HG03565 (cell line): ENCODE results near the gene UNC5C.
"Not testable (repeated sequence)": the region's sequence is repeated elsewhere in the genome, so short reads cannot be mapped to it uniquely, and the experiment has no call there.

Source experiments
- ATAC-seq: cut with Tn5 transposase; IDR thresholded peaks from one replicate; pipeline ENCODE4 v1.9.1; 2021; ENCODE audit warnings: mild to moderate bottlenecking, moderate library complexity; ENCODE audit not compliant: unreplicated experiment

Gene UNC5C

GRCh38 chr4:95151255-95151654 lies 397.5 kb downstream of the UNC5C start:
- ATAC-seq = no peak

DNA sequence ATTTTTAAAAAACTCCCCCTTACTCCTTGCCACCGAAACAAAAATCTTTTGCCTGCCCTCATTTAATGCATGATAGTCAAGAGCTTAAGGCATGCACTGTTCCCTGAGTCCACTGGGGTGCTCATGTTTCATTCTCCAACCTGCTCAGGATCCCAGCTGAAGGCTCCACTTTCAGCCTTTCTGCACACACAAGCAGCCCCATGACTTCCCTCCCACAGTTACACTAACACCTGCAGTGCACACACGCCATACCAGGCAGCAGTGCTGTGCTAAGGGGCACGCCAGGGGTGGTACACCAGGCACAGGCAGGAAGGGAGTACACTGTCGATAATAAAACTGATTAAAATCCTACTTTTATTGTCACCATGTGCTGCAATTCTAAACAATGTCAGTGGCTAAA lies 405.8 kb downstream of the UNC5C start:
- no peak for ATAC-seq

- ATAC-seq = no peak
These were observed 407.4 kb downstream of the UNC5C start for GRCh38 chr4:95141361-95141760.

DNA sequence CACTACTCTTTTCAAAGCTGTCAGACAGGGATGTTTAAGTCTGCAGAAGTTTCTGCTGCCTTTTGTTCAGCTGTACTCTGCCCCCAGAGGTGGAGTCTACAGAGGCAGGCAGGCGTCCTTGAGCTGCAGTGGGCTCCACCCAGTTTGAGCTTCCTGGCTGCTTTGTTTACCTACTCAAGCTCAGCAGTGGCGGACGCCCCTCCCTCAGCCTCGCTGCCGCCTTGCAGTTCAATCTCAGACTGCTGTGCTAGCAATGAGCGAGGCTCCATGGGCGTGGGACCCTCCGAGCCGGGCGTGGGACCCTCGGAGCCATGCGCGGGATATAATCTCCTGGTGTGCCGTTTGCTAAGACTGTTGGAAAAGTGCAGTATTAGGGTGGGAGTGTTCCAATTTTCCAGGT lies 409.3 kb downstream of the UNC5C start:
- ATAC-seq = not testable (repeated sequence)

DNA sequence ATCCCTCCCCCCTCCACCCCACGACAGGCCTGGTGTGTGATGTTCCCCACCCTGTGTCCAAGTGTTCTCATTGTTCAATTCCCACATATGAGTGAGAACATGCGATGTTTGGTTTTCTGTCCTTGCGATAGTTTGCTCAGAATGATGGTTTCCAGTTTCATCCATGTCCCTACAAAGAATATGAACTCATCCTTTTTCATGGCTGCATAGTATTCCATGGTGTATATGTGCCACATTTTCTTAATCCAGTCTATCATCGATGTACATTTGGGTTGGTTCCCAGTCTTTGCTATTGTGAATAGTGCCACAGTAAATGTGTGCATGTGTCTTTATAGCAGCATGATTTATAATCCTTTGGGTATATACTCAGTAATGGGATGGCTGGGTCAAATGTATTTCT lies 414.8 kb downstream of the UNC5C start:
- not testable (repeated sequence) for ATAC-seq

DNA sequence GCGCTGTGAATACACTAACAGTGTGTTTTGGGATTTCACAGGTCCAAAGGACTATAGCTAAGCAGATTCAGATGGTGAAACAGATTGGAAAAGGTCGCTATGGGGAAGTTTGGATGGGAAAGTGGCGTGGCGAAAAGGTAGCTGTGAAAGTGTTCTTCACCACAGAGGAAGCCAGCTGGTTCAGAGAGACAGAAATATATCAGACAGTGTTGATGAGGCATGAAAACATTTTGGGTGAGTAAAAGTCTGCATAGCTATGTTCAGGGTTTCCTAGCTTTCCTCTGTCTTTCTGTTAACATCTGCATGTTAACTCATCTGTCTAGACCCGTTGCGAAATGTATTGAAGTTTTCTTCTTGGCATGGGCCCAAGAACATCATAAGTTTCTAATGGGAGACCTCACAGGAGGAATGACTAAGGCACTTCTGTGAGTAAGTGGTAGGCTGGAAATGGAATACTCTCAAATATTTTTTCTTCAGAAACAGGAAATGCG lies 418.9 kb downstream of the UNC5C start:
- ATAC-seq = no peak

DNA sequence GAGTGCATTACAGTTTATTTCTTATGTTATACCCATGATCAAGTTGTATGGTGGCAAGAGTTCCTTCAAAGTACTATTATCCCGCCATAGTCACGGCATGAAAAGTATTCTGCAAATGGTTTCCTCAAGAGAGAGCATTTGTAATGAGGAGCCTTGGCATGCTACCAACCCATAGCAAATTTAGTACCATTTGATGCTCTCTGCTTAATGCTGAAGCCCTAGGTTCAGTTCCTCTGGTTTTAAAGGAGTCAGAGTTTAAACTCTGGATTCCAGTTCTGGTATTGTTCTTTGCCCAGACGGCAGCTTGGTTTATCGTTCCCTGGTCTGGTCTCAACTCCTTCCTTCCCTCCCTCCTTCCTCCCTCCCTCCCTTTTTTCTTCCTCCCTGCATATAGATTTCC lies 419.7 kb downstream of the UNC5C start:
- no peak for ATAC-seq

DNA sequence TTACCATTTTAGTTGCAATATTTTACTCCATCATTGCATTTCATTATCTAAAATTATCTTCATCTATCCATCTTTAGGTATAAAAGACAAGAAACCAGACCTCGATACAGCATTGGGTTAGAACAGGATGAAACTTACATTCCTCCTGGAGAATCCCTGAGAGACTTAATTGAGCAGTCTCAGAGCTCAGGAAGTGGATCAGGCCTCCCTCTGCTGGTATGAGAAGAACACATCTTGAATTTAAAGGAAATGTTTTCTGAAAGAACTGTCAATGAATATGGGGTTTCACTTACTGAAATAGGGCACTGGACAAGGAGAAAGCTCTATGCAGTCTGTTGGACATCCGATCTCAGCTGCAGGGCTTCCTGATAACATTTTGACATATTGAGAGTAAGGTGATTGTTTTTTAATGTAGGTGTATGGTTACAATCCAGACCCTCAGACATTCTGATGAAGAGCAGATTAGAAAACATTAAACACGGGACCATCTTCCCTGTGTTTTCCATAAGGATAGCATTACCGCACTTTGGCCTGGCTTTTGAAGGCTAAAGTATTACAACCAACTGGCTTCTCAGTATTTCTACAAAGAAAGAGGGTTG lies 423.8 kb downstream of the UNC5C start:
- ATAC-seq = no peak

DNA sequence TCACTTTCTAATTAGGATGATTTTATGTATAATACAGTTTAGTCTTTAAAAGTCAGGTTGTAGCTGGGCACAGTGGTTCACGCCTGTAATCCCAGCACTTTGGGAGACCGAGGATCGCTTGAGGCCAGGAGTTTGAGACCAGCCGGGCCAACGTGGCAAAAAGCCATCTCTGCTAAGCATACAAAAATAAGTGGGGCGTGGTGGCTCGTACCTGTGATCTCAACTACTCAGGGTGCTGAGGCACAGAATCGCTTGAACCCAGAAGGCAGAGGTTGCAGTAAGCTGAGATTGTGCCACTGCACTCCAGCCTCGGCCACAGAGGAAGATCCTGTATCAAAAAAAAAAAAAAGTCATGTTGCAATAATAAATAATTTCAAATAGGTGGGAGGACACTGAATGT lies 426.8 kb downstream of the UNC5C start:
- ATAC-seq = no peak

DNA sequence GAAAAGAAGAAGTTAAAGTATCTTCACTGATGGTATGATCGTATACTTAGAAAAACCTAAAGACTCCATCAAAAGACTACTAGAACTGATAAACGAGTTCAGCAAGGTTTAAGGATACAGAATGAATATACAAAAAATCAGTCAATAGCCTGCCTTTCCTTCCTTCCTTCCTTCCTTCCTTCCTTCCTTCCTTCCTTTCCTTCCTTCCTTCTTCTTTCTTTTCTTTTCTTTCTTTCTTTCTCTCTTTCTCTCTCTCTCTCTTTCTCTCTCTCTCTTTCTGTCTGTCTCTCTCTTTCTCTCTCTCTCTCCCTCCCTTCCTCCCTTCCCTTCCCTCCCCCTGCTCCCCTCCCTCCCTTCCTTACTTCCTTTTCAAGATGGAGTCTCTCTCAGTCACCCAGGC lies 428.3 kb downstream of the UNC5C start:
- no peak for ATAC-seq

DNA sequence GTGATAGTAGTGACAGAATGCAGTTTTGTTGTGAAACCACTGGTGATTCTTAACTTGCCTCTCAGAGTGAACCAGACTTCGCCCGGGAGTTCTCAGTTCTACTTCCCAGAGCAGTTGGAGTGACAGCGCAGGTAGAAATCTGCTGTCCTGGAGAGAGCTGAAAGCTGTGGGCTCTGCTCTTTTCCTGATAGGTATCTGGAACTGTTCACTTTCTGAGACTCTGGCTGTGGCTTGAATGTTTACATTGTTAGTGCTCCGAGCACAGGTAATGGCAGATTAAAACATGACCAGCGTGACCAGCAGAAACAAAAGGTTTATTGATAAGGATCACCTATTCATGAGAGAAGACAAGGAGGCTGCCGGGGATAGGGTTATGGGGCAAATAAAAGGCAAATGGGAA lies 430.3 kb downstream of the UNC5C start:
- ATAC-seq = no peak

DNA sequence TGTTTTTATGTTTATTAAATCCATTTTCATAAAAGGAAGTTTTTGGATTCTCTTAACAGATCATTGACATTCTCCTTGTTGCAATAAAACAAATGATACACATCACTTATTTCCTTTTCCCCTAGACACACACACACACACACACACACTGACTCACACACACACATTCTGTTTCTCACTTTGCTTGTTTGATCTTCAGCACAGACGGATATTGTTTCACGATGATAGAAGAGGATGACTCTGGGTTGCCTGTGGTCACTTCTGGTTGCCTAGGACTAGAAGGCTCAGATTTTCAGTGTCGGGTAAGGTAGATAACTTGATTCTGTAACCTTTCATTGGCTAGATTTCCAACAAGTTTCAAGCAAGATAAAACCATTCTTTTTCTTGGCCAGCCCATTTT lies 434.3 kb downstream of the UNC5C start:
- no peak for ATAC-seq
